Posterior cingulate gyrus (tissue), 11 donors: ENCODE data around the gene FBXW9.
"Not testable (repeated sequence)": the region's sequence is repeated elsewhere in the genome, so short reads cannot be mapped to it uniquely, and the experiment has no call there.

ENCODE experiments used
- DNase-seq, 10 donors: peaks; one replicate each; pipeline versions ENCODE4 v3.0.0 to v3.0.0-alpha.2; 2020 to 2021; ENCODE audit warnings: mixed read lengths in 3 of 10
- intact Hi-C: fragments of 100-400 bp; cut with DNase I; formaldehyde crosslinking; loops from one replicate; pipeline ENCODE4 v1.15.1; 2023

FBXW9 gene

DNA sequence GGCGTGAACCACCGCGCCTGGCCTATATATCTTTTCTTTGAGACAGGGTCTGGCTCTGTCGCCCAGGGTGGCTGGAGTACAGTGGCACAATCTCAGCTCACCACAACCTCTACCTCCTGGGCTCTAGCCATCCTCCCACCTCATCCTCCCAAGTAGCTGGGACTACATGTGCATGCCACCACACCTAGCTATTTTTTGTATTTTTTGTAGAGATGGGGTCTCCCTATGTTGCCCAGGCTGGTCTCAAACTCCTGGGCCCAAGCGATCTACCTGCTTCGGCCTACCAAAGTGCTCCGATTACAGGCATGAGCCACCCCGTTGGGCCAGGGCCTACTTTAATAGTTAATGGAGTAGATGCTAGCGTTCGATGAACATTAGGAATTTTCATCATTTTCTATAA is 23.9 kb upstream of the FBXW9 start:
- intact Hi-C loops, result no loop called here
- DNase-seq, result no peak

DNA sequence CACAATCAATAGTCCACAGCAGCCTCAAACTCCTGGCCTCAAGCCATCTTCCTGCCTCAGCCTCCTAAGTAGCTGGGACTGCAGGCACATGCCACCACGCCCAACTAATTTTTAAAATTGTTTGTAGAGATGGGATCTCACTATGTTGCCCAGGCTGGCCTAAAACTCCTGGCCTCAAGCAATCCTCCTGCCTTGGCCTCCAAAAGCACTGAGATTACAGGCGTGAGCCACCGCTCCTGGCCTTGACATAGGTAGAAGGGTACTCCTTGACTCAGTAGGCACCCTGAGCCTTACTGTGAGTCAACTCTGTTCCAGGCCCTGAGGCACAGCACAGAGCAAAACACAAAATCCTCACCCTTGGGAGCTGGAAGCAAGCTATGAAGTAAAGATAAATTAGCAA is 19.5 kb upstream of the FBXW9 start:
- intact Hi-C loops, result no loop called here
- no peak for DNase-seq

DNA sequence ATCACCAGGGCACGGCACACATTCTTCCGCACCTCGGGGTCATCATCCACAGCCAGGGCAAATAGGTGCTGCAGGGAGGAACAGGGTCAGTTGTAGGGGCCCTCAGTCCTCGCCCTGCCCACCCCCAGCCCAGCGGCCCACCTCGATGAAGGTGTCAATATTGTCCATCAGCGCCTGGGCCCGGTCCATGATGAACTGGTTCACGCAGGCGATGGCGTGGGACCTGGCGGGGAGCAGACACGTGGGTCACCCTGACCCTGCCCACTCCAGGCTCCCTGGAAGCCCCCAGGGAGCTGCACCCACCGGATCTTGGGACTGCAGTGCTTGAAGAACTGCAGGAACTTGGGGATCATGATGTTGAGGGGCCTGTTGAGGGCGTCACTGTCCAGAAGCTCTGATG is 18.7 kb upstream of the FBXW9 start:
- intact Hi-C loops, result no loop called here
- peak in 1 of 10 donors; percentile 47 for DNase-seq

DNA sequence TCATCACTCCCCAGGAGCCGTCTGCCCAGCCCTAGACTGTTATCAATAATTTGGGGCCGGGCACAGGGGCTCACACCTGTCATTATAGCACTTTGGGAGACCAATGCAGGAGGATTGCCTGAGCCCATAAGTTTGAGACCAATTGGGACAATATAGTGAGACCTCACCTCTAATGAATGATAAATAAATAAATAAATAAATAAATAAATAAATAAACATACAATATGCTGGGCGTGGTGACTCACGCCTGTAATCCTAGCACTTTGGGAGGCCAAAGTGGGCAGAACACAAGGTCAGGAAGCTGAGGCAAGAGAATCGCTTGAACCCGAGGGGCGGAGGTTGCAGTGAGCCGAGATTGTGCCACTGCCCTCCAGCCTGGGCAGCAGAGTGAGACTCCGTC is 16.9 kb upstream of the FBXW9 start:
- intact Hi-C loops, DNase-seq: not testable (repeated sequence)

DNA sequence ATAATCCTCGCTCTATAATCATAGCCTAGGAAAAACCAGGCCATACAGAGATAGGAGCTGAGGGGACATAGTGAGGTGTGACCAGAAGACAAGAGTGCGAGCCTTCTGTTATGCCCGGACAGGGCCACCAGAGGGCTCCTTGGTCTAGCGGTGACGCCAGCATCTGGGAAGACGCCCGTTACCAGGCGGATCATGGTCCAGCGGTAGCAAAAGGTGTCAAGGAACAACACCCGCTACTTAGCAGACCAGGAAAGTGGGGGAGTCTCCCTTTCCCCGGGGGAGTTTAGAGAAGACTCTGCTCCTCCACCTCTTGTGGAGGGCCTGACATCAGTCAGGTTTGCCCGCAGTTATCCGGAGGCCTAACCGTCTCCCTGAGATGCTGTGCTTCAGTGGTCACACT is 15.6 kb upstream of the FBXW9 start:
- intact Hi-C loops, result not testable (repeated sequence)
- peak in 7 of 10 donors; percentile 23 to 93 (median 47) for DNase-seq

DNA sequence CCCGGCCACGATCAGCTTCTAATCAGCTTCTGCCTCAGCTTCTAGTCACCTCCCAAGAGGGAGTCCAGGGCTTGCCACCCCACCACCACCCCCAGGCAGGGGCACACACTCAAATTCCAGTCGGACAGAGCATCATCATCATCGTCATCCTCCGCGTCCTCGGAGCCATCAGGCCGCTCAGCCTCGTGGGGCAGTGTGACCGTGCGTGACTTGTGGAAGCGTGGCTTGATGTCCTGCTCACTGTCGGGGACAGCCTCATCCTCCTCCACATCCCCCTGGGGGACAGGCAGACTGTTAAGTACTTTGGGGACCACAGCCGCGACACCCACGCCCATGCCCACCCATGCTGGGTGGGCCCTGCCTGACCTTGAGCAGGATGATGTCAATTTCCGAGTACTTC is 14.8 kb upstream of the FBXW9 start:
- intact Hi-C loops, result no loop called here
- DNase-seq, result no peak

DNA sequence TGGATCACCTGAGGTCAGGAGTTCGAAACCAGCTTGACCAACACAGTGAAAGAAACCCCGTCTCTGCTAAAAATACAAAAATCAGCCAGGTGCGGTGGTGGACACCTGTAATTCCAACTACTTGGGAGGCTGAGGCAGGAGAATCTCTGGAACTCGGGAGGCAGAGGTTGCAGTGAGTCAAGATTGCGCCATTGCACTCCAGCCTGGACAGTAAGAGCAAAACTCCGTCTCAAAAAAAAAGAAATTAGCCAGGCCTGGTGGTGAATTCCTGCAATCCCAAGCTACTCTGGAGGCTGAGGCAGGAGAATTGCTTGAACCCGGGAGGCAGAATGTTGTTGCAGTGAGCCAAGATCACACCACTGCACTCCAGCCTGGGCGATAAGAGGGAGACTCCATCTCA is 12.2 kb upstream of the FBXW9 start:
- intact Hi-C loops, result no loop called here
- no peak for DNase-seq

DNA sequence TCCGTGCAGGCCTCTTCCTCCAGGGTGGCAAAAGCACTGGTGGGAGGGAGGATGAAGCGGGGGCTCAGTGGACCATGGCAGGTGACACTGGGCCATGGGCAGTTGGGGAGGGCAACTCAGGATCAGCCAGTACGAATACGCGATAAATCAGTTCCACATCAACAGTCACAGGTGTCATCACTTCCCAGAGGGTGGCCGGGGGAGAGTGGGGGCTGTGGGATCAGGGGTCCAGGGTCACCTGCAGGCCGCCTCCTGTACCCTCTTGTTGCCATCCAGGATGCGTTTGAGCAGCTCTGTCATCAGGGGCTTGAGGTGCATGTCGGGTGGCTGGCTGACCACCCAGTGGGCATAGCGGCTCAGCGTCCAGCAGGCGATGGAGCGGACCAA is 9.9 kb upstream of the FBXW9 start:
- intact Hi-C loops, result no loop called here
- DNase-seq, result peak in 1 of 10 donors; percentile 78

DNA sequence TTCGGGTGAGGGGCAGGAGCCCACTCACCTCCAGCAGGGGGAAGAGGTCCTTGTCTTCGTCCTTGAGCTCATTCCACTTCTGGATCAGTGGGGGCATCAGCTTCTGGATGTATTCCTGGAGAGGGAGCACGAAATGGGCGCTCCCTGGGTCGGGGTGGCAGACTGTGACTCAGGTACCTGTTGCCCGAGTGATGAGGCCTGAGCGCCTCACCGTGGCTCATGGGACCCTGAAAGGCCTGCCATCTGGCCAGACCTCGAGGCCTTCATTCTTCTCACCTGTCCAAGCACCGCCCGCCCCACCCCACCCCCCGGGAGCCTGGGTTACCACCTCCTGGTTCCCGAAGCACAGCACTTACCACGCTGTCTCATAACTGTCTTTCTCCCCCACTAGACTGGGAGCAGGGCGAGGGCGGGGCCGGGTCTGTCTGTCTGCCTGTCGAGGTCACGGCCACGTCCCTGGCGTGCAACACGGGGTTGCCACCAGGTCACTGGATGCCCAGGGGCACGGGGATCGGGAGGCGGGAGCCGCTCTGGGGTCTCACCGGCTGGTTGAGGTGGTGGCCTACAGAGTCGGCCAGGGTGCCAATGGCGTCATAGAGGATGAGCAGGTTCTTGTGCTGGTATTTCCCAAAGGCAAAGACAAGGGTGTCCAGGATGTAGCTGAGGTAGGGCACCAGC is 9.4 kb upstream of the FBXW9 start:
- intact Hi-C loops, result no loop called here

DNA sequence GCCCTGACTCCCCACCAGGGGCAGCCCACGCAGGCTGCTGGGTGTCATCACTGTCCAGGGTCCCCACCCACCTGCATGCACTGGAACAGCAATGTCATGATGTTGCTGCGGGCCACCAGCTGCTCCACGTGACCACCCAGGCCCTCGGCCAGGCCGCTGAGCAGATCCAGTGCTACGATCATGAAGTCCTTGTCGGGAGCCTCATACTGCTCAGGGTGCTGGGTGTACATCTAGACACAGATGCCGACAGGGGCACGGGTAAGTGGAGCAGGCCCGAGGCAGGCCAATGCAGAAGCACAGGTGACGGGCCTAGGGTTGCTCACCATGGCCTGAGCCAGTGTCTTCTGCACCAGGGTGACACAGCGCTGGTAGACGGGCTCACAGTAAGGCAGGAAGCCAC is 8.7 kb upstream of the FBXW9 start:
- intact Hi-C loops, result no loop called here
- DNase-seq, result peak in 1 of 10 donors; percentile 40

More for the DNA sequence above, 9.4 kb upstream of the FBXW9 start:
- DNase-seq, result peak in 1 of 10 donors; percentile 62

DNA sequence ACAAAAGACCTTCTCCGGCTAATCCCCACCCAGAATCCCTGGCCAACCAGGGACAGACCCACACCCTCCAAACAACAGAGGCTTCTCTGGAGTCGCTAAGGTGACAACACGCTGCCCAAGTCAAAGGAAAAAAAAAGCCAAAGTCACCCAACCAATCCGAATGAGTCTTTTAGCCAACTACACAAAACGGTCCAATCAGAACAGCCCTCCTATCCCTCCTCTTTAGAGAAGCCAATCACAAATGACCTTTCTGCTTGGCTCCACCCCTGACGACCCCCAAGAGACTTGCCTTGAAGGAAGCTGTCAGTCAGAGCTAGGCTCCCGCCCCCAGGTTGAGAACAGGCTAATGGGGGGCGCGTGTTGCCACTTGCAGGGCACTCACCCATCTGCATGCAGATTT is 6.6 kb upstream of the FBXW9 start:
- intact Hi-C loops, result no loop called here
- no peak for DNase-seq

DNA sequence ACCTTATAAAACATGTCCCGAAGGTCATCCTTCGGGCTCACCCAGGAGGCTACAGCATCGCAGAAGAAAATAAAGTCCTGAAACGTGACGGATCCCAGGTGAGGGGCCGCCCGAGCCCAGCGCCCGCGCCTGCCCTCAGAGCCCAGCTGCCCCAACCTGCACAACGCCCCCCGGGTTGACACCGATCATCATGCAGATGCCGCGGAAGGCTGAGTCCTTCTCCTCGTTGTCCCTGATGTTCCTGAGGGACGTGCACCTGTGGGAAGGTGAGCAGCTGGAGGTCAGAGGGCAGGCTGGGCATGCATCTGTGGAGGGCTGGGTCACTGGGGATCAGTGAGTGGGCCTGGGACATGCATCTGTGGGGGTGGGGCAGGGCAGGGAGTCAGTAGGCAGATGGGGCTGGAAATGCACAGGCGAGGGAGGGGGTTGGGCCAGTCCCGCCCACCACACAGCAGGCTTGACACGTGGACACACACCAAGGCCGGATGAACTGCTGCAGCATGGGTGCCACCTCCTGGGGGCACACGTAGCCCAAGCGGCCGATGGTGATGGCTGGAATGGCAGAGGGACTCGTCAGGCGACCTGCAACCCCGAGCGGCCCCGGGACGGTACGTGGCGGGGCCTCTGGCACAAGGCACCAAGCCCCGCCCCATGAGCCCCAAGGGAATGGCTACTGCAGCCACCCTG is 5.3 kb upstream of the FBXW9 start:
- DNase-seq, result no peak
- intact Hi-C loops, result no loop called here

DNA sequence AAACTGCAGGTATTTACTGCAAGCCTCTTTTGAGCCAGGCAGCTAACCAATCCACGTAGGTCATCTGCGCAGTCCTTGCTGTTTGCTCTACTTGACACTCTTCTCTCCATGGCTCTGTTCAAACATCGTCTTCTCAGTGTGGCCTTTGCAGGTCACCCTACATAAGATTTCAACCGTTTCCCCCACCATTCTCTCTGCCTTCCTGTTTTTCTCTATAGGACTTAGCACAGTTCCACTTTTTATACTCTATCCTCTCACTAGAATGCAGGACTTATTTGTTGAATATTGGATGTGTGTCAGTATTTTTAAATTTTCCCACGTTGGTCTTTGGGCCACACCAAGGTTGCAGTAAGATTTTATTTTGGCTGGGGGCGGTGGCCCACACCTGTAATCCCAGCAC is 1.7 kb upstream of the FBXW9 start:
- no peak for DNase-seq
- intact Hi-C loops, result no loop called here

DNA sequence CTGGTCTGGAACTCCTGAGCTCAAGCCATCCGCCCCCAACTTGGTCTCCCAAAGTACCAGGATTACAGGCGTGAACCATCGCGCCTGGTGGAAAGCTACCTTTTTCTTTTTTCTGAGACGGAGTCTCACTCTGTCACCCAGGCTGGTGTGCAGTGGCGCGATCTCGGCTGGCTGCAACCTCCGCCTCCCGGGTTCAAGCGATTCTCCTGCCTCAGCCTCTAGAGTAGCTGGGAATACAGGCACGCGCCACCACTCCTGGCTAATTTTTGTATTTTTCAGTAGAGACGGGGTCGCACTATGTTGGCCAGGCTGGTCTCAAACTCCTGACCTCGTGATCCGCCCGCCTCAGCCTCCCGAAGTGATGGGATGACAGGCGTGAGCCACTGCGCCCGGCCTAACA is 994 bp upstream of the FBXW9 start:
- intact Hi-C loops, DNase-seq: not testable (repeated sequence)

DNA sequence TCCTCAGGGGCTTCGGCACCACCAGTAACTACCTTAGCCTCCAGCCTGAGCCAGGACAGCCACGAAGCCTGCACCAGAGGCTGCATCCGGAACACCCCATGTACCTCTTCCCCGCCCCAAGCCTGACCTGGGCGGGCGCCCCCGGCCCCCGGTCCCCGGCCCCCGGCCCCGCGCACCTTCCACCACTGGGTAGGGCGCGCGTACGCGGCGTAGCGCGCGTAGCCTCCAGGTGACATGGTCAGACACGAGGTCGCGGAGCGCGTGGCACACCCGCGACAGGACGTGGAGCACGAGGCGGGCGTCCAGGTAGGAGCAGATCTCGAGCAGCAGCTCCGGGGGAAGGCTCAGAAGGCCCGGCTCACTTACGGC is 450 bp downstream of the FBXW9 start:
- intact Hi-C loops, result no loop called here
- no peak for DNase-seq

DNA sequence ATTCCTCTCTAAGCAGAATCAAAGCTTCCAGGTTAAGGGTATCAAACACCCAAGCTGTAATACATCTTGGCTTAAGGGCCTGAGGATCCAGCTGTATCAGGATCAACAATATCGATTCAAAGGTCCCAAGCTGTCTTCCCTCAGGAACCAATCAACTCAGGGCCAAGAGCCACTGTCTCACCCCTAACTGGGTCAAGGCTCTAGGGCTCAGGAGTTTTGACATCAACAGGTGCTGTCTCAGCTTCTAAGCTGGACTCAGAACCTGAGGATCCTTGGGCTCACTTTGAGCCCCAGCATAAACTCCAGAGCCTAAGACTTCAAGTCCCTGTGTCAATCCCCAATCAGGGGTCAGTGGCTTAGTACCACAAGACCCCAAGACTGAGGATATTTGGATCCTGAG is 917 bp downstream of the FBXW9 start:
- DNase-seq, result no peak
- intact Hi-C loops, result no loop called here

DNA sequence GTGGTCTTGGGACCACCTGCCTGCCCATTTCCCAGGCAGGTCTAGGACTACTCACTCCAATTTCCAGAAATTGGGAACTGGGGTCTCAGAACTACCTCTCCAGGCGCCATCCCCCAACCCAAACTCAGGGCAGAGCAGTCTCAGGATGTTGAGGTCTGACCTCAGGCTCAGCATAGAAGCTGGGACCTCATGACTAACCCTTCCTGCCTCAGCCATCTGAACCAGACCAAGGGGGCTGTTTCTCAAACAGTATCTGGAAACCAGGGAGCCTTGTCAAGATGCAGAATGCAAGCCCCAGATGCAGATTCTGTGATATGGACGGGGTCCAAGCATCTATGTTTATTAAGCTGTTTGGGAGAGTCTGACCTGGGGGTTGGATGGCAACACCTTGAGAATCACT is 1.3 kb downstream of the FBXW9 start:
- intact Hi-C loops, result no loop called here
- DNase-seq, result no peak

DNA sequence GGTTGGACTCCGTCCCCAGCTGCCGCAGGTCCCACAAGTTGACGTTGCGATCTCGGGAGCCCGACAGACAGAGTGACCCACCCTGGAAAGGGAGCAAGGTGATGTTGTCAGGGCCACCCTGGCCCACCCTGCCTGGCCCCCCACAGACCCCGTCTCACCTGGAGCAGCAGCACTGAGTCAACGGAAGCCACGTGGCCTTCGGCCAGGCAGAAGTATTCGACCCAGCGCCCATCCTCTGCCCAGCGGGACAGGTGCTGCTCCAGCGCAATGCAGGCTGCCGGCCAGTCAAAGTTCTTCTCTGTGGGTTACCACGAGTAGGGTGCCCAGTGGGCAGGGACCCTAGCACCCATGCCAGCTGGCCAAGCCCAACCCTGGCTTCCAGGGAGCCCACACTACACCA is 1.8 kb downstream of the FBXW9 start:
- no peak for DNase-seq
- intact Hi-C loops, result no loop called here

DNA sequence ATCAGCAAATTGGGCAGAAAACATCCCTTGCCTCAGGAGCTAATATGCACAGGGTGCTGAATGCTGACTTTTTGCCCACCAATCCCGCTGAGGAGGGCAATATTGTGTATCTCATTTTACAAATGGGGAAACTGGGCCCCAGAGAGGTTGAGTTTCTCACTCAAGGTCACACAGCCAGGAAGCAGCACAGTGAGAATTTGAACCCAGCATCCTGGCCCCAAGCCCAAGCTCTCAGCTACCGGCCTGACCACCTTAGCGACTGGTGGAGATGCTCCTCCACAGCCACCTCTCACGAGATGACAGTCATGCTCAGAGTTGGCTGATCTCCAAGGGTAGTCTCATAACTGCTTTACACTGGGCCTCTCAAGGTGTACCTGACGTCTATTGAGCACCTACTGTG is 3.5 kb downstream of the FBXW9 start:
- intact Hi-C loops, result no loop called here
- no peak for DNase-seq

DNA sequence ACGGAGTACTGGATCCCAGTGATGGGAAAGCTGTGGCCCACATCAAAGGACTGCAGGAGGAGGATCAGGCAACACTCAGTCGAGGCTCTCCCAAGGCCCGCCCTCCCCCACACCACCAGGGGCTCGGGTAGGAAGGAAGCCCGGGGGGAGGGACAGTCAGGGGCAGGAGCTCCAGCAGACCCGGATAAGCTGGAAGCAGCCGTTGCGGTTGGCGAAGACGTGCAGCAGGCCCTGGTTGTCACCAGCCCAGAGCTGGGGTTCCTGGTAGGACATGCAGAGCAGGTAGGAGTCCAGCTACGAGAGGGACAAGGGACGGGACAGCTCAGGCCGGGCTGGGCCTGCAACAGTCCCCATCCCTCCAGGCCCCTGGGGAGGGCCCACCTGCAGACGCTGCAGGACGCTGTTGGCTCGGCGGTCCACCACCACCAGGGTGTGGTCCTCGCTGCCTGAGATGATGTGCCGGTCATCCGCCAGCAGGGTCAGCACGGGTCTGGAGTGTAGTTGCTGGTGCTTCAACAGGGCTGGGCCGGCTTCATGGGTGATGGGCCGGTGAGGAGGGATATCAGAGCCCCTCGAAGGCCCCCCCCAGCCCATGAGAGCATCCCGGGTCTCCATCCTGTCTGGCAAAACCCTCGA is 6.7 kb downstream of the FBXW9 start:
- intact Hi-C loops, result no loop called here
- DNase-seq, result no peak

DNA sequence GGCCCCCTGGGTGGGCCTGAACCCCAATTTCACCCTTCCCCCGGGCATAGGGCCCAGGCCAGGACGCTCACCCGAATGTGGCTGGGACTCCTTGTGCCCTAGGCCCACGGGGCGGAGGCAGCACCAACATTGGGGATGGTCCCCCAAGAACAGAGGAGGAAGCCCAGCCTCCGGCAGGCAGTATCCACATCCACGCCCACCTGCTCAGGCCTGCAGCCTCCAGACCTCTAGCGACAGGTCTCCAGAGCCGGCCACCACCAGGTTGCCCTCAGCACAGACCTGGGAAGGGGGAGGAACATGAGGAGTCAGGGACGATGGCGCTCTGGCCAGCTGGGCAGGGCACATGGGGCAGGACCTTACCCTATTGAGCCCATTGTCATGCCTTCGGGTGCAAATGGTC is 7.4 kb downstream of the FBXW9 start:
- no peak for DNase-seq
- intact Hi-C loops, result no loop called here
